ENCODE results near the gene INTS3. TPM values are rescaled to one million over a fixed set of nuclear protein-coding genes. Genes with fewer than 3 reads are reported as not detected.

The INTS3 gene
- total RNA-seq, 1 experiment from 2014 or later: 66.8 TPM

GRCh38 chr1:153760440-153760839 lies 32.6 kb downstream of the INTS3 start (continued):
- TF ChIP-seq E2F5 (CRISPR knock-in tag; IDR thresholded peaks at IDR 0.05) (no peak), RORB (CRISPR knock-in tag; IDR thresholded peaks at IDR 0.05) (no peak)
- TF ChIP-seq, protein P1, sequence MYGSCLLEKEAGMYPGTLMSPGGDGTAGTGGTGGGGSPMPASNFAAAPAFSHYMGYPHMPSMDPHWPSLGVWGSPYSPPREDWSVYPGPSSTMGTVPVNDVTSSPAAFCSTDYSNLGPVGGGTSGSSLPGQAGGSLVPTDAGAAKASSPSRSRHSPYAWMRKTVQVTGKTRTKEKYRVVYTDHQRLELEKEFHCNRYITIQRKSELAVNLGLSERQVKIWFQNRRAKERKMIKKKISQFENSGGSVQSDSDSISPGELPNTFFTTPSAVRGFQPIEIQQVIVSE (CRISPR knock-in tag; IDR thresholded peaks at IDR 0.05; ENCODE audit: borderline replicate concordance): no peak

GRCh38 chr1:153763365-153764225 lies 35.7 kb downstream of the INTS3 start:
- ChIA-PET CTCF (interaction anchor here (0.8 to 1.7 kb wide), 2 partner anchors 84 to 86 kb away, joined by 4 to 5 read pairs; partner anchors contain the start of gene NPR1), POLR2A (interaction anchor here (0.6 kb wide), 1 partner anchor 68 kb away, joined by 4 read pairs; no protein-coding TSS in a partner anchor)
- H3K36me3 Mint-ChIP-seq: peaks cover 86% of the 10 kb centered on the region
- DNase-seq (ENCODE audit: low spot score) (no peak), ATAC-seq (no peak)
- TF ChIP-seq NR3C1 (CRISPR knock-in tag; conservative IDR thresholded peaks at IDR 0.05; ENCODE audit: low read depth) (no peak), ZBTB21 (CRISPR knock-in tag; IDR thresholded peaks at IDR 0.05; ENCODE audit: borderline replicate concordance) (no peak), ZBTB43 (CRISPR knock-in tag; IDR thresholded peaks at IDR 0.05) (no peak), MXD4 (CRISPR knock-in tag; IDR thresholded peaks at IDR 0.05; ENCODE audit: borderline replicate concordance) (no peak), ZMAT4 (CRISPR knock-in tag; IDR thresholded peaks at IDR 0.05) (no peak), USF1 (CRISPR knock-in tag; IDR thresholded peaks at IDR 0.05) (no peak), FOXP4 (CRISPR knock-in tag; IDR thresholded peaks at IDR 0.05) (no peak), FOXJ3 (CRISPR knock-in tag; IDR thresholded peaks at IDR 0.05; ENCODE audit: borderline replicate concordance) (no peak), ZNF138 (CRISPR knock-in tag; conservative IDR thresholded peaks at IDR 0.05) (no peak), EMX1 (CRISPR knock-in tag; IDR thresholded peaks at IDR 0.05) (no peak), ZNF232 (CRISPR knock-in tag; IDR thresholded peaks at IDR 0.05) (no peak), STAT6 (CRISPR knock-in tag; conservative IDR thresholded peaks at IDR 0.05; ENCODE audit: low read depth) (no peak), MLX (CRISPR knock-in tag; IDR thresholded peaks at IDR 0.05) (no peak), TEAD1 (CRISPR knock-in tag; IDR thresholded peaks at IDR 0.05) (no peak)
- no peaks in the 10 kb centered on the region for H3K9me3 Mint-ChIP-seq
- no peak overlapping the region for H3K4me3 Mint-ChIP-seq
- no peaks in the 10 kb centered on the region for H3K27me3 Mint-ChIP-seq (ENCODE audit: low read depth)
- no peak overlapping the region for H3K27ac Mint-ChIP-seq
- H3K4me1 Mint-ChIP-seq: no peaks in the 10 kb centered on the region
